ENCODE data around the gene RFX2.
"Not testable (repeated sequence)": the region's sequence is repeated elsewhere in the genome, so short reads cannot be mapped to it uniquely, and the experiment has no call there.

Gene RFX2

DNA sequence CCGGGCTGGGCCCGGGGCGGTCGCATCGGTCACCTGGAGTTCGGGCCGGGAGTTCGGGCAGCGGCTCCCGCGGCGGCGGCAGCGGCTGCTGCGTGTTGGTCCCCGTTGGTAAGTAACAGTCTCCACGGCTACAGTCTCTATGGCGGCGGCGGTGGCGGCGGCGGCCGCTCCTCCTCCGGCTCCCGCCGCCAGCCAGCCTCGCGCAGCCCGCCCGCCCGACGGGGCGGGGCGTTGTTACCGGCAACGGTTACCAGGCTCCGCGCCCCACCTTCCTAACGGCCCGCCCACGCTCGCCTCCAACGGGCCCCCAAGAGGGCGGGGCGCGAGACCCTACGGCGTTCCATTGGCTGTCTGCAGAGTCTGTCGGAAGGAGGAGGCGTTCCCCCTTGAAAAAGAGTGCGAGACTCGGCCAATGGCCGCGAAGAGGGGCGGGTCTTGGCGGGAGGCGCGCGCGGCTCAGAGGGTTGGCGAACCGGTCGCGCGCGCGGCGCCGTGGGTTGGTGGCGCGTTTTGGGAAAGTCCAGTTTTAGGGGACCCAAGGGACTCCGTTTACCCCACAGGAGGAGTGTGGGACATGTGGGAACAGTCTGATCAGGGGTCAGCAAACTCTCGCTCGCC is at the start of gene RFX2:
RFX2 (minus strand) TSS at position 141 of the 618 bp plus-strand sequence. CDS start 63,004 bp downstream, outside the sequence.
- peak; percentile 100 for DNase-seq

GRCh38 chr19:6156033-6156432 is 45.7 kb upstream of the RFX2 start:
- DNase-seq: no peak

DNA sequence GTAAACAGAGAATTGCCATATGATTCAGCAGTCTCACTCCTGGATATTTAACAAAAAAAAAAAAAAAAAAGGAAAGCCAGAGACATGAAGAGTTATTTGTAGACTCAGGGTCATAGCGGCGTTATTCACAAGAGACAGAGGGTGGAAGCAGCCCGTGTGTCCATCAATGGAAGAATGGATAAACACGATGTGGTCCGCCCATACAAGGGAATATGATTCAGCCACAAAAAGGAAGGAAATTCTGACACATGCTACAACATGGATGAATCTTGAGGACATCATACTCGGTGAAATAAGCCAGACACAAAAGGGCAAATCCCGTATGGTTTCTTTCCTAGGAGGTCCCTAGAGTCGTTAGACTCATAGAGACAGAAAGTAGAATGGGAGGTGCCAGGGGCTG is 40.0 kb upstream of the RFX2 start:
- DNase-seq: no peak

DNA sequence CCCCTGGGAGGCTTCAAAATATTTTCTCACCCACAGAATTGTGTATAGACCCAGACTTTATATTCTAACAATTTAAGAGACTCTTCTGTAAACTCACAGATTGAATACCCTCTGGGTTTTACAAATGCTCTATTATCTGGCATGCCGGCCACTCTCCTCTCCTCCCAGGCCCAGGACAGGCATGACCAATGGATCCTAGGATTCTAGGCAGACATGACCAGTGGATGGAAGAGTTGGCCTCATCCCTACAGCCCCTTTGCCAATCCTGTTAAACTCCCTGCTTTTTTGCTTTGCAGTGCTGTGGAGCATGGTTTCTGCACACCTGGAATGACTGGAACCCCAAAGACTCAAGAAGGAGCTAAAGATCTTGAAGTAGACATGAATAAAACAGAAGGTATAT is 30.9 kb upstream of the RFX2 start:
- no peak for DNase-seq

DNA sequence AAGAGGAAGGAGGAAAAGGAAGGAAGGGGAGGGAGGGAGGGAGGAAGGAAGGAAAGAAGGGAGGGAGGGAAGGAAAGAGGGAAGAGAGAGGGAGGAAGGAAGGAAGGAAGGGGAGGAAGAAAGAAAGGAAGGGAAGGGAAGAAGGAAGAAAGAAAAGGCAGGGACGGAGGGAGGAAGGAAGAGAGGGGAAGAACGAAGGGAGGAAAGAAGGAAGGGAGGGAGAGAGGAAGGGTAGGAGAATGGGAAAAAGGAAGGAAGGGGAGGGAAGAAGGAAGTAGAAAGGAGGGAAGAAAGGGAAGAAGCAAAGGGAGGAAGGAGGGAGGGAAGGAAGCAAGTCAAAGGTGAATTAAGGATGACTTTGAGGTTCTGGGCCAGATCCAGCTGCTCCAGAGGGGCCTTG is 28.2 kb upstream of the RFX2 start:
- DNase-seq: no peak

- DNase-seq: no peak
Measured at GRCh38 chr19:6138066-6138465, 27.8 kb upstream of the RFX2 start.

- DNase-seq: no peak
Measured at GRCh38 chr19:6133231-6133630, 22.9 kb upstream of the RFX2 start.

- no peak for DNase-seq
Measured at GRCh38 chr19:6132482-6132881, 22.2 kb upstream of the RFX2 start.

GRCh38 chr19:6127716-6128335 is 17.5 kb upstream of the RFX2 start:
- DNase-seq: no peak

DNA sequence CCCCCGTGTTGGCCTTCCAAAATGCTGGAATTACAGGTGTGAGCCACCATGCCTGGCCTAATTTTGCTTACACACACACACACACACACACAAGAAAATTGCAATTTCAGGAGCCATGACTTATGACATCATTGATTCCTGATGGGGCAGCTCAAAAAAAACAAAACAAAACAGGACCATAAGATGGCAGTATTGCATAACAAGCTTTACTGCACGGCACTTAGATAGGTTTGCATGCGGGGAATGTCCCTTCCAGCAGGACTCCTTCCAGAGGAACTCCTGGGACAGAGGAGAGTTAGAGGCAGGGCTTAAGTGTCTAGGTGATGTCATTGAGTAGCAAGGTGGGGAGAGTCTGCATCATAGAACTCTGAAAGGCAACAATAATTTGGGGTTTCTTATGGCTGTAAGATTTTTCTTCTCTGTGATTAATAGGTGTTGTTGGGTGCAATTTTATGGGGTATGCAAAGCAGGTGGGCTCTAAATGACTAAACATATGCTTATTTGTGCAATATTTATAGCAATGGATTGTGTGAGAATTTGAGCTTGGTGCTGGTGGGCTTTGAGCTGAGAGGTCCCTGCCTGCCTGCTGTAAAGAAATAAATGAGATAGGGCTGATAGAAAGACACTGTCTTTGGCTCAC is 16.2 kb upstream of the RFX2 start:
- peak; percentile 84 for DNase-seq

GRCh38 chr19:6125571-6125989 is 15.3 kb upstream of the RFX2 start:
- DNase-seq: peak; percentile 91

- DNase-seq: no peak
Measured at GRCh38 chr19:6119031-6119430, 8.7 kb upstream of the RFX2 start.

- DNase-seq: no peak
Measured at GRCh38 chr19:6118043-6118442, 7.7 kb upstream of the RFX2 start.

DNA sequence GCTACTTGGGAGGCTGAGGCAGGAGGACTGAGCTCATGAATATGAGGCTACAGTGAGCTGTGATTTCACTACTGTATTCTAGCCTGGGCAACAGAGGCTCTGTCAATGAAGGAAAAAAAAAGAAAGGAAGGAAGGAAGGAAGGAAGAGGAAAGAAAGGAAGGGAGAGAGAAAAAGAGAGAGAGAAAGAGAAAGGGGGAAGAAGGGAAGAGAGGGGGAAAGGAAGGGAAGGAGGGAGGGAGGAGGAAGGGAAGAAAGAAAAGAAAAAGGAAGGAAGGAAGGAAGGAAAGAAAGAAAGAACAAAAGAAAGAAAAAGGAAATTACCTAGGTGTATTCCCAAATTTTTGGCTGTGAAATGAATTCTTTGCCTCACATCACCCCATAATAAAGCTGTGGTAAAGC is 7.2 kb upstream of the RFX2 start:
- no peak for DNase-seq

- no peak for DNase-seq
Measured at GRCh38 chr19:6116749-6117430, 6.6 kb upstream of the RFX2 start.

GRCh38 chr19:6115992-6116391 is 5.7 kb upstream of the RFX2 start:
- peak; percentile 22 for DNase-seq

DNA sequence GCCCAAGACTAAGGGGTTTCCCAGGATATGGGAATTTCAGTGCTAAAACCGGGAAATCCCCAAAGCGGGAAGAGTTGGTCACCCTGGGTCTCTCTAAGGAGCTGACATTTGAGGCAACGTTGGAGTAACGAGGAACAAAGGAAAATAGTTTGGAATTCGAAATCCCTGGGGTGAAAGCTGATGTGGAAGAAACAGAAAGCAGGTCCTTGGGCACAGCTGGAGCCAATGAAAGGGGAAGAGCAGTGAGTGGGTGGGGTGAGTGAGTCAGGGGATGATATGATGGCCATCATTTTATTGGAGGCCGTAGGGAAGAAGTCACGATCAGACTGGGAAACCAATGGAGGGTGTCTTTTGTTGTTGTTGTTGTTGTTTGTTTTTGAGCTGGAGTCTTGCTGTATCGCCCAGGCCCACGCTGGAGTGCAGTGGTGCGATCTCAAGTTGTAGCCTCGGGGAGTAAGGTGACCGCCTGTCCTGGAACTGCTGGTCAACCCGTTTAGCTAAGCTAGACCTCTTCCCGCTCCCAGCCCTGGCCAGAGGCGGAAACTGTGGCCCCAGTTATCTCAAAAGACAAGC is 3.4 kb upstream of the RFX2 start:
- DNase-seq: no peak

DNA sequence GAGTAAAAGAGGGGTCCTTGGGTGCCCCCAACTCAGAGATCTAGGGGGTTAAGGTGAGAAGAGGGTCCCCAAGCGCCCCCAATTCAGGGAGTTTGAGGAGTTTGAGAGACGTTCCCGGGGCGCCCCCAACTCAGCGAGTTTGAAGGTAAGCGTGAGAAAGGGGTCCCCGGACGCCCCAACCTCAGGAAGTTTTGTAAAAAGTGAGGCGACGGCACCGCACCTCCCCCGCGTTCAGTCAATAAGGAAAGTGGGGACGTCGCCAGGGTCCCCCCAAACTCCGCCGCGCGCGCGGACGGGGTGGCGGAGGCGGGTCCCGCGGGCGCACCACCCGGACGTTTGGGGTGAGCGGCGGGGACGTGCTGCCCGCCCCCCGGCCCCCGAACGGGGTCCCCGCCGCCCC is 353 bp downstream of the RFX2 start:
- no peak for DNase-seq

DNA sequence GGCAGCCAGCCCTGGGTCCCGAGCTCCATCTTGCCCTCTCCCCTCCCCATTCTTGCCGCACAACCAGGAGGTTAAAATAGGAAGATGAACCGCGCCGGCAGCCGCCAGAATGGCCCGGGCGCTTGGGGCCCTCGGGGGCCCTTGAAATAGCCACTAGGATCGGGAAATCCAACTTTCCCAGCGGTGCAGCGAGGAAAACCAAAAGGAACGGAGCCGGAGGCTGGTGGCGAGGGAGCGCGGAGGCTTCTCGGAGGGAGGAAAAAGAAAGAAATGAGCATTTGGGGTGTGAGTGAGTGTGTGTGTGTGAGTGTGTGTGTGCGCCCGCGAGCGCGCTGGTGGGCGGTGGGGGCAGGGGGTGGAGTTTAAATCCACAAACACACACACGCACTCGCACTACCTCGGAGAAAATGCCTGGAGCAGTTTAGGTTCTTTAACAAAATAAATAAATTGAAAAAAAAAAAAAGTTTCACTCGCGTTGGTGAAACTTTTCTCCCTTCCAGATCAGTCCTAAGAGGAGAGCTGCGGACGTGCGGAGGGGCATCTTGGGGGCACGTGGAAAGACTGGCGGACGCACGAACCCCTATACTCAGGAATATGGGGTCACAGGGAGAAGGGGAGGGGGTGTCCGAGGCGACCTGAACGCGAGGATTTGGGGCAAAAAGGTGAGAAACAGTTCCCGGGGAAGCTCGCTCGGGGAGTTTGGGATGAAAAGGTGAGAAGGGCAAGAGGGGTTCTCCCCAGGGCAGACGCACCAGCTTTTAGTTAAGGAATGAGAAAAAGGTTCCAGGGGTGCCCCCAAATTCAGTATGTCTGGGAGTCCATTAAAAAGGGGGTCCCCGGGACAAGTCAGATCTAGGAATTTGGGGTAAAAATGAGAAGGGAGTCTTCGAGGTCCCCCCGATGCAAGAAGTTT is 1.3 kb downstream of the RFX2 start:
- DNase-seq: peak; percentile 57

GRCh38 chr19:6106643-6107294 is 3.5 kb downstream of the RFX2 start:
- DNase-seq: not testable (repeated sequence)

DNA sequence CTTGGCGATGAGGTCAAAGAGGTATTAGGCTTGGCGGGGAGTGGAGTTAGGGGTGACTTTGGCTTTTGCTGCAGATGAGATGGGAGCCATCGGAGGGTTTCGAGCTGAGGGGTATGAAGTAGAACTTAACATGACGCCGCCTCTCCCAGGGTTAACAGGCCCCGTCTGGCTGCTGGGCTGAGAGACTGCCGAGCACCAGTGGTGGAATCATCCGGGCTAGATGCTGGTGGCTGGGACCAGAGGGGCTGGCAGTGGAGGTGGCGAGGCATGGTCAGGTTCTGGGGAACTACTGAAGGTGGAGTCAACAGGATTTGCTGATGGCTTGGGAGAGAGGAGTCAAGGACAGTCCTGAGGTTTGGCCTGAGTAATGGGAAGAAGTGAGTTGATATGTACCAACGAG is 4.9 kb downstream of the RFX2 start:
- no peak for DNase-seq

DNA sequence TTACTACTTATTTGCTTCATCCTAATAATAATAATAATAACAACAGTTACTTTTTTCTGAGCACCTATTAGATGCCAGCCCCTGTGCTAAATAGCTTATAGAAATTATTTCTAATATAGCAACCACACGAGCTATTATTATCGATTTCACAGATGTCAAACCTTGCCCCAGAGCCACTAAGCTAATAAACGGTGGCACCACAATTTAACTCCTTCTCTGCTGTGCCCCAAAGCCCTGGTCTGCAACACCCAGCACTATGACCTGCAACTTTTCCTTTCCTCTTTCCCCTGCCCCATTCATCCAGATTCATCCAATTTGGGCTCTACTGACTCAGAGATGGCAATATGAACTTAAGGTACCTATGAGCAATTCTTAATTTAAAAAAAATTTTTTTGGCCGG is 6.4 kb downstream of the RFX2 start:
- DNase-seq: no peak

All from hematopoietic multipotent progenitor cell treated with erythropoietin and hydrocortisone succinate and interleukin-3 and kit ligand, for 6 days (in vitro differentiated cells).